ENCODE data around the gene OR10A6.

DNA sequence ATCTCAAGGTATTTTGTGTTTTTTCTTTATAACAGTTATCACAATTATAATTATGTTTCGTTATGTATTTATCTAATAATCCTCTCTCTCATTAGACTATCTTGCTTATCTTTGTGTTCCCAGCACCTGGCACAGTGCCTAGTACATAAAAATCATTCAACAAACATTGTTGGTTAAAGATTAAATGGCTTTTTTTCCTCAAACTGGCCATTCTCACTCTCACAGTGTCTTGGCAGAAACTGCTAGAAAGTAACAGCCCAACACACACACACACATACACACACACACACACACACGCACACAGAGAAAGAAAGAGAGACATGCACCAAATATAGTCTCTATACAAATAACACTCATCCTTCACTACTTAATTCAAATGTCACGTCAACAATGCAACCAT, 36.8 kb downstream of the OR10A6 start:
- TF ChIP-seq, protein P1, sequence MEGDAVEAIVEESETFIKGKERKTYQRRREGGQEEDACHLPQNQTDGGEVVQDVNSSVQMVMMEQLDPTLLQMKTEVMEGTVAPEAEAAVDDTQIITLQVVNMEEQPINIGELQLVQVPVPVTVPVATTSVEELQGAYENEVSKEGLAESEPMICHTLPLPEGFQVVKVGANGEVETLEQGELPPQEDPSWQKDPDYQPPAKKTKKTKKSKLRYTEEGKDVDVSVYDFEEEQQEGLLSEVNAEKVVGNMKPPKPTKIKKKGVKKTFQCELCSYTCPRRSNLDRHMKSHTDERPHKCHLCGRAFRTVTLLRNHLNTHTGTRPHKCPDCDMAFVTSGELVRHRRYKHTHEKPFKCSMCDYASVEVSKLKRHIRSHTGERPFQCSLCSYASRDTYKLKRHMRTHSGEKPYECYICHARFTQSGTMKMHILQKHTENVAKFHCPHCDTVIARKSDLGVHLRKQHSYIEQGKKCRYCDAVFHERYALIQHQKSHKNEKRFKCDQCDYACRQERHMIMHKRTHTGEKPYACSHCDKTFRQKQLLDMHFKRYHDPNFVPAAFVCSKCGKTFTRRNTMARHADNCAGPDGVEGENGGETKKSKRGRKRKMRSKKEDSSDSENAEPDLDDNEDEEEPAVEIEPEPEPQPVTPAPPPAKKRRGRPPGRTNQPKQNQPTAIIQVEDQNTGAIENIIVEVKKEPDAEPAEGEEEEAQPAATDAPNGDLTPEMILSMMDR (IDR thresholded peaks at IDR 0.05), result no peak
- no peak for TF ChIP-seq POLR2A (IDR thresholded peaks at IDR 0.05)

All from breast epithelium (tissue), 3 donors.